Measurements from ENCODE around the gene PFDN1.
"Not testable (repeated sequence)": the region's sequence is repeated elsewhere in the genome, so short reads cannot be mapped to it uniquely, and the experiment has no call there.

Gene PFDN1

DNA sequence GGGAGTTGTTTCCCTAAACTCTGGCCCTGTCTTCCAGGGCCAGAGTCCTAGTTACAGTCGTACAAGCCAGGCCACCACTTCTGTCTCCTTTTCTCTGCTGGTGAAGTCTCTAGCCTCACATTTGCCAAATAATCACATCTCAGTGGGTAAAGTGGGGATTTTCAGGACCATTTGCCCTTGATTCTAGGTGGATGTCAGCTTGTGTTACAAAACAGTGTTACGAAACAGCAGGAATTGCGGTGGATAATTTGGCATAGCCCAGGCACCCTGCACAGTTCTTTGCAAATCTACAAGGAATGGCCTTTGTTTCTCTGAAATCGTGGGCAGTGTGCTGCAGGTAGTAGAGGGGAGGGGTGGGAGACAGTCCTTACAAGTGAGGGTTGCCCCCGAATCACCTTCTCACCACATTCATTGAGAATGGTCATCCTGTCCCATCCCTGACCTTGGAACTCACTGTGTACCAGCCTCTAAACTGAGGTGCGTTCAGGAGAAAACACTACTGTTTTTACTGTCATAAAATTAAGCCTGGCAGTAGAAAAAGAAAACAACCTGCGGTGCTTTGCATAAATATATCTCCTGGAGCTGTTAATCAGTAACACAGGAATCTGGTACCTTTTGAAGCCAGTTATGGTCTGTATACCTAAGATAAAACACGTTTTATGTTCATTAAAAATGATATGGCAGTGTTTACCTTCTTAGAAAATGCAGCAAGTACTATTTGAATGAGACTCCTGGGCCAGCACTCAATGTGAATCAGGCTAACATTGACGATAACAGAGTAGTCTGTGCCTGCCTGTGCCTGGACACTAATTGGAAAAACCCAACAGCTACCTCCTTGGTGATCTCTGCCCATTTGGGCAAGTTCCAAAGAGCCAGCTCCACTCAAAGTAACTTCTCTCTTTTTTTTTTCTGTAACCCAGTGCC, 83.6 kb downstream of the PFDN1 start:
- H3K27ac Mint-ChIP-seq, result no peak overlapping the region
- H3K4me3 Mint-ChIP-seq, result no peak overlapping the region
- no peak for DNase-seq
- H3K36me3 Mint-ChIP-seq (ENCODE audit: low read depth), result no peaks in the 10 kb centered on the region
- H3K27me3 Mint-ChIP-seq, result no peaks in the 10 kb centered on the region
- H3K4me1 Mint-ChIP-seq (ENCODE audit: low read depth), result peaks cover 37% of the 10 kb centered on the region
- H3K9me3 Mint-ChIP-seq, result no peaks in the 10 kb centered on the region

DNA sequence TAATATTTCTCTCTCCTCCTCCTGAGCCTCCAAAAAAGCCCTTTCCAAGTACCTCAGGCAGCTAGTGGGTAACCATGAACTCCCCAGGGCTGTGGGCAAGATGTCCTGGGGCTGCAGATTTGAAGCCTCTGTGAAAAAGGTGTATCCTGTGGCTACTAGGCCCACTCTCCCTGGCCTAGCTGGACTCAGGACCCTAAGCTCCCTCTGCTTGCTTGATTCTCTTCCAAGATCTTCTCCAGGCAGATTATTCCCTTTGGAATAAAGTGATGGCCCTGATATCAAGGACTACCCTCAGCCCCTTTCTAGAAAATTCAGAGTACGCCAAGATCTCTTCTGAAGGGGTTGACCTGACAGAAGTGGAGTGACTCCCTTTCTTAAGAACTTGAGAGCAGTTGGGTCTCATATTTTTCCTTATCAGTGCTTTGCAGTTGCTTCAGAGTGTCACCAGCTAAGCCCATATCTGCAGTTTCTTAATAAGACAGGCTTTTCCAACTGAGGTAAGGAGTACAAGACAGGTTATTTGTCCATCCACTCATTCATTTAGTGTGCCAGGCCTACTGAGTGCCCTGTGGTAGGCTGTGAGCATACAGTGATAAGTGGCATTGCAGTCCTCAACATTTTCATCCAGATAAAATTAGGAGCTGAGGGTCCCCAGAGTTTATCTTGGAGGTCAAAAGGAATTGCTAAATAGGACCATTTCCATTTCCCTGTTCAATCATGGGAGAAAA, 85.4 kb downstream of the PFDN1 start:
- DNase-seq, result no peak
- no peaks in the 10 kb centered on the region for H3K36me3 Mint-ChIP-seq (ENCODE audit: low read depth)
- no peaks in the 10 kb centered on the region for H3K27me3 Mint-ChIP-seq
- no peak overlapping the region for H3K27ac Mint-ChIP-seq
- H3K9me3 Mint-ChIP-seq, result no peaks in the 10 kb centered on the region
- peaks cover 35% of the 10 kb centered on the region for H3K4me1 Mint-ChIP-seq (ENCODE audit: low read depth)
- H3K4me3 Mint-ChIP-seq, result no peak overlapping the region

GRCh38 chr5:140216478-140217074, 86.3 kb downstream of the PFDN1 start:
- Mint-ChIP-seq H3K9me3 (no peaks in the 10 kb centered on the region), H3K4me3 (no peak overlapping the region), H3K36me3 (ENCODE audit: low read depth) (no peaks in the 10 kb centered on the region), H3K4me1 (ENCODE audit: low read depth) (peaks cover 26% of the 10 kb centered on the region), H3K27ac (no peak overlapping the region), H3K27me3 (no peaks in the 10 kb centered on the region)
- no peak for DNase-seq

DNA sequence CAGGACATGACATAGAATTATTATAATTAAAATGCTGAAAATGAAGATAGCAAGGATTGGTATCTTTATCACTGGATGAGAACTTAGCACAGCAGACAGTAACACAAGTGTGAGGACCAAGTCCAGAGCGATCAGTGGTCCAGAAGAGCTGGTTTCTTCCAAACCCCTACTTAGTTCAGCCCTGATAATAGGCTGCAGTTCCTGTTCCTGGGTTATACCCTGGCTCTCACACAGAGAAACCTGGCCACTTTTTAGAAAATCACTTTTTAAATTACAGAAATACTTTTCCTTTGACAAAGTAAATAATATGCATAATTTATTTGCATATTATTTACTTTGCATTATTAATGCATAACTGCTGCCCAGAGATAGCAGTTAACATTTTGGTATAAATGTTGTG, 87.6 kb downstream of the PFDN1 start:
- no peak overlapping the region for H3K27ac Mint-ChIP-seq
- no peak for DNase-seq
- no peaks in the 10 kb centered on the region for H3K36me3 Mint-ChIP-seq (ENCODE audit: low read depth)
- no peaks in the 10 kb centered on the region for H3K9me3 Mint-ChIP-seq
- no peak overlapping the region for H3K4me3 Mint-ChIP-seq
- H3K27me3 Mint-ChIP-seq, result no peaks in the 10 kb centered on the region
- H3K4me1 Mint-ChIP-seq (ENCODE audit: low read depth), result peaks cover 13% of the 10 kb centered on the region

- Mint-ChIP-seq H3K9me3 (no peaks in the 10 kb centered on the region), H3K36me3 (ENCODE audit: low read depth) (no peaks in the 10 kb centered on the region), H3K27ac (no peak overlapping the region), H3K4me1 (ENCODE audit: low read depth) (peaks cover 9% of the 10 kb centered on the region), H3K4me3 (no peak overlapping the region), H3K27me3 (no peaks in the 10 kb centered on the region)
- no peak for DNase-seq
Measured at GRCh38 chr5:140214831-140215230, 88.1 kb downstream of the PFDN1 start.

- peaks cover 5% of the 10 kb centered on the region for H3K4me1 Mint-ChIP-seq (ENCODE audit: low read depth)
- H3K27ac Mint-ChIP-seq, result no peak overlapping the region
- H3K36me3 Mint-ChIP-seq (ENCODE audit: low read depth), result no peaks in the 10 kb centered on the region
- no peaks in the 10 kb centered on the region for H3K27me3 Mint-ChIP-seq
- no peaks in the 10 kb centered on the region for H3K9me3 Mint-ChIP-seq
- no peak for DNase-seq
- no peak overlapping the region for H3K4me3 Mint-ChIP-seq
Measured at GRCh38 chr5:140213370-140213983, 89.4 kb downstream of the PFDN1 start.

DNA sequence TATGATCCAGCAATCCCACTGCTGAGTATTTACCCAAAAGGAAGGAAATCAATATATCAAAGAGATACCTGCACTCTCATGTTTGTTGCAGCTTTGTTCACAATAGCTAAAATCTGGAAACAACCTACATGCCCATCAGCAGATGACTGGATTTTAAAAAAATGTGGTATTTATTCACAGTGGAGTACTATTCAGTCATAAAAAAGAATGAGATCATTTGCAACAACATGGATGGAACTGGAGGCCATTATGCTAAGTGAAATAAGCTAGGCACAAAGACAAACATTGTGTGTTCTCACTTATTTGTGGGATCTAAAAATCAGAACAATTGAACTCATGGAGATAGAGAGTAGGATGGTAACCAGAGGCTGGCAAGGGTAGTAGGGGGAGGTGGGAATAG, 94.8 kb downstream of the PFDN1 start:
- Mint-ChIP-seq H3K4me3 (no peak overlapping the region), H3K9me3 (no peaks in the 10 kb centered on the region), H3K36me3 (ENCODE audit: low read depth) (no peaks in the 10 kb centered on the region), H3K4me1 (ENCODE audit: low read depth) (peaks cover 6% of the 10 kb centered on the region), H3K27me3 (no peaks in the 10 kb centered on the region), H3K27ac (no peak overlapping the region)
- no peak for DNase-seq

GRCh38 chr5:140207250-140207964, 95.5 kb downstream of the PFDN1 start:
- Mint-ChIP-seq H3K4me1 (ENCODE audit: low read depth) (peaks cover 6% of the 10 kb centered on the region), H3K27me3 (no peaks in the 10 kb centered on the region), H3K9me3 (no peaks in the 10 kb centered on the region), H3K27ac (no peak overlapping the region), H3K36me3 (ENCODE audit: low read depth) (no peaks in the 10 kb centered on the region), H3K4me3 (no peak overlapping the region)
- DNase-seq, result no peak

DNA sequence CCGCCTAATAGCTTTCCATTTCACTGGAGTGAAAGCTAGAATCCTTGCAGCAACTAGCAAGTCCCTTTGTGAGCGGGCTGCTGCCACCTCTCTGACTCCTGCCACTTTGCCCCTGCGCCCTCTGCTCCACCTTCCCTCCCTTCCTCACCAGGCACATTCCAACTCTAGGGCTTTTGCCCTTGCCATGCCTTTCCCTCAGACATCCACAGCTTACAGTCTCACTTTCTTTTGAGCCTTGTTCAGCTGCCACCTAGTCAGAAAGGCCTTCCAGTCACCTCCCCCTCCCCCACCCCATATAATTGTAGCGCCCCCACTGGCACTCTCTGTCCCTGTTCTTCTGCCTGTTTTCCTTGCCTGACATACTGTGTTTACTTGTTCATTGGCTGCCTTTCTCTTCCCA, 96.9 kb downstream of the PFDN1 start:
- Mint-ChIP-seq H3K9me3 (no peaks in the 10 kb centered on the region), H3K27ac (no peak overlapping the region)
- no peak for DNase-seq

GRCh38 chr5:140205216-140205615, 97.7 kb downstream of the PFDN1 start:
- no peak overlapping the region for H3K4me3 Mint-ChIP-seq
- peaks cover 6% of the 10 kb centered on the region for H3K4me1 Mint-ChIP-seq (ENCODE audit: low read depth)
- H3K36me3 Mint-ChIP-seq (ENCODE audit: low read depth), result no peaks in the 10 kb centered on the region
- no peaks in the 10 kb centered on the region for H3K27me3 Mint-ChIP-seq
- no peak for DNase-seq
- H3K9me3 Mint-ChIP-seq, result no peaks in the 10 kb centered on the region
- H3K27ac Mint-ChIP-seq, result no peak overlapping the region

More for the DNA sequence above, 96.9 kb downstream of the PFDN1 start:
- no peak overlapping the region for H3K4me3 Mint-ChIP-seq
- no peaks in the 10 kb centered on the region for H3K27me3 Mint-ChIP-seq
- no peaks in the 10 kb centered on the region for H3K36me3 Mint-ChIP-seq (ENCODE audit: low read depth)
- H3K4me1 Mint-ChIP-seq (ENCODE audit: low read depth), result peaks cover 6% of the 10 kb centered on the region

- H3K4me1 Mint-ChIP-seq (ENCODE audit: low read depth), result peaks cover 4% of the 10 kb centered on the region
- peaks cover 10% of the 10 kb centered on the region for H3K36me3 Mint-ChIP-seq (ENCODE audit: low read depth)
- no peaks in the 10 kb centered on the region for H3K27me3 Mint-ChIP-seq
- H3K4me3 Mint-ChIP-seq, result no peak overlapping the region
- no peak overlapping the region for H3K27ac Mint-ChIP-seq
- no peak for DNase-seq
- no peaks in the 10 kb centered on the region for H3K9me3 Mint-ChIP-seq
Measured at GRCh38 chr5:140202610-140203009, 100.3 kb downstream of the PFDN1 start.

GRCh38 chr5:140202078-140202477, 100.8 kb downstream of the PFDN1 start:
- Mint-ChIP-seq H3K9me3 (no peaks in the 10 kb centered on the region), H3K36me3 (ENCODE audit: low read depth) (peaks cover 10% of the 10 kb centered on the region), H3K27me3 (no peaks in the 10 kb centered on the region), H3K4me3 (no peak overlapping the region), H3K4me1 (ENCODE audit: low read depth) (no peaks in the 10 kb centered on the region), H3K27ac (no peak overlapping the region)
- no peak for DNase-seq

DNA sequence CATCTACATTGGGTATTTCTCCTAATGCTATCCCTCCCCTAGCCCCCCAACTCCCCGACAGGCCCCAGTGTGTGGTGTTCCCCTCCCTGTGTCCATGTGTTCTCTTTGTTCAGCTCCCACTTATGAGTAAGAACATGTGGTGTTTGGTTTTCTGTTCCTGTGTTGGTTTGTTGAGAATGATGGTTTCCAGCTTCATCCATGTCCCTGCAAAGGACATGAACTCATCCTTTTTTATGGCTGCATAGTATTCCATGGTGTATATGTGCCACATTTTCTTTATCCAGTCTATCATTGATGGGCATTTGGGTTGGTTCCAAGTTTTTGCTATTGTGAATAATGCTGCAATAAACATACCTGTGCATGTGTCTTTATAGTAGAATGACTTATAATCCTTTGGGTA, 104.0 kb downstream of the PFDN1 start:
- H3K27me3 Mint-ChIP-seq; H3K4me3 Mint-ChIP-seq; H3K4me1 Mint-ChIP-seq (ENCODE audit: low read depth); H3K27ac Mint-ChIP-seq; DNase-seq; H3K9me3 Mint-ChIP-seq: not testable (repeated sequence)
- H3K36me3 Mint-ChIP-seq (ENCODE audit: low read depth), result peaks cover 16% of the 10 kb centered on the region

GRCh38 chr5:140197023-140197422, 105.9 kb downstream of the PFDN1 start:
- DNase-seq, result no peak
- Mint-ChIP-seq H3K4me3 (no peak overlapping the region), H3K9me3 (no peaks in the 10 kb centered on the region), H3K27ac (no peak overlapping the region), H3K27me3 (no peaks in the 10 kb centered on the region), H3K36me3 (ENCODE audit: low read depth) (peaks cover 16% of the 10 kb centered on the region), H3K4me1 (ENCODE audit: low read depth) (no peaks in the 10 kb centered on the region)

Data from activated T-cell treated with anti-CD3 and anti-CD28 coated beads, Interleukin-2, amount 50 U/mL, for 24 hours (primary cell).